Neural progenitor cell (in vitro differentiated cells): ENCODE results near the gene ARHGAP42. TPM values are rescaled to one million over a fixed set of nuclear protein-coding genes. Genes with fewer than 3 reads are reported as not detected.

Experiments used
- DNase-seq: peaks from one replicate; pipeline ENCODE4 v3.0.0-alpha.2; 2016; ENCODE audit warnings: low spot score
- H2AFZ ChIP-seq: fragments of 200-600 bp; sonication (generic); replicated peaks from 2 replicates; pipeline ENCODE4 v1.6.1; 2016; ENCODE audit warnings: antibody characterized with exemption
- H3F3A ChIP-seq: fragments of 200-600 bp; sonication (generic); 2 replicates; pipeline ENCODE4 v1.6.1; 2016; ENCODE audit warnings: antibody characterized with exemption, low read depth
- H3K27ac ChIP-seq: fragments of 200-600 bp; sonication (generic); 2 replicates; pipeline ENCODE4 v1.5.1; 2016; ENCODE audit warnings: mild to moderate bottlenecking
- H3K27me3 ChIP-seq: fragments of 200-600 bp; sonication (generic); 2 replicates; pipeline ENCODE4 v1.6.1; 2016; ENCODE audit warnings: mild to moderate bottlenecking, moderate library complexity
- H3K36me3 ChIP-seq: fragments of 200-600 bp; sonication (generic); 2 replicates; pipeline ENCODE4 v1.5.1; 2016
- H3K4me1 ChIP-seq: fragments of 200-600 bp; sonication (generic); 2 replicates; pipeline ENCODE4 v1.6.1; 2016; ENCODE audit warnings: mixed run types
- H3K4me2 ChIP-seq: fragments of 200-600 bp; sonication (generic); 2 replicates; pipeline ENCODE4 v1.6.1; 2016
- H3K4me3 ChIP-seq: fragments of 200-600 bp; sonication (generic); 2 replicates; pipeline ENCODE4 v1.5.1; 2016
- H3K79me2 ChIP-seq: fragments of 200-600 bp; sonication (generic); 2 replicates; pipeline ENCODE4 v1.6.1; 2016; ENCODE audit warnings: low read depth
- H3K9ac ChIP-seq: fragments of 200-600 bp; sonication (generic); 2 replicates; pipeline ENCODE4 v1.6.1; 2016
- H3K9me3 ChIP-seq: fragments of 200-600 bp; sonication (generic); 2 replicates; pipeline ENCODE4 v1.5.1; 2016; ENCODE audit warnings: low read depth
- H4K20me1 ChIP-seq: fragments of 200-600 bp; sonication (generic); 2 replicates; pipeline ENCODE4 v1.6.1; 2016; ENCODE audit warnings: low read depth
- H3K27ac Mint-ChIP-seq: 3 replicates; pipeline ENCODE4 v1.8.0; 2021; ENCODE audit warnings: mixed read lengths
- H3K27me3 Mint-ChIP-seq: 2 replicates; pipeline ENCODE4 v1.8.0; 2022; ENCODE audit warnings: low read depth, mild to moderate bottlenecking, inconsistent platforms, moderate library complexity, mixed read lengths; ENCODE audit not compliant: insufficient read depth
- H3K36me3 Mint-ChIP-seq: 3 replicates; pipeline ENCODE4 v1.8.0; 2021; ENCODE audit warnings: mixed read lengths
- H3K4me1 Mint-ChIP-seq: 3 replicates; pipeline ENCODE4 v1.8.0; 2021; ENCODE audit warnings: mixed read lengths
- H3K4me3 Mint-ChIP-seq: 3 replicates; pipeline ENCODE4 v1.8.0; 2021; ENCODE audit warnings: mild to moderate bottlenecking, moderate library complexity, mixed read lengths
- H3K9me3 Mint-ChIP-seq: 3 replicates; pipeline ENCODE4 v1.8.0; 2020; ENCODE audit warnings: mixed read lengths
- EZH2 ChIP-seq: fragments of 200-600 bp; sonication (generic); IDR thresholded peaks from 2 replicates; pipeline ENCODE4 v1.6.1; 2017; ENCODE audit warnings: antibody characterized with exemption, mild to moderate bottlenecking, moderate library complexity
- EZH2phosphoT487 ChIP-seq: fragments of 200-600 bp; sonication (generic); IDR thresholded peaks from 2 replicates; pipeline ENCODE4 v1.6.1; 2017; ENCODE audit warnings: antibody characterized with exemption
- total RNA-seq: library from RNA; depleted of rRNA; stranded (reverse); fragments of >200 nt; gene quantifications from 2 replicates; pipeline ENCODE4 v1.2.3, GENCODE V29; 2015; ENCODE audit warnings: low replicate concordance
- TF ChIP-seq, protein P1 (sequence below): fragments of 200-600 bp; sonication (generic); IDR thresholded peaks from 2 replicates; pipeline ENCODE4 v1.5.1; 2017; ENCODE audit warnings: antibody characterized with exemption, mild to moderate bottlenecking

ARHGAP42 gene
- total RNA-seq, 1 donor from 2014 or later: 31.0 TPM

GRCh38 chr11:100712583-100712982, 25.5 kb downstream of the ARHGAP42 start:
- Mint-ChIP-seq H3K27ac (no peak overlapping the region), H3K4me3 (no peak overlapping the region), H3K27me3 (no peaks in the 10 kb centered on the region), H3K4me1 (peaks cover 2% of the 10 kb centered on the region), H3K36me3 (no peaks in the 10 kb centered on the region), H3K9me3 (no peaks in the 10 kb centered on the region)
- no peaks in the 10 kb centered on the region for H3F3A ChIP-seq
- H3K79me2 ChIP-seq: peaks cover 9% of the 10 kb centered on the region
- H3K9me3 ChIP-seq: no peaks in the 10 kb centered on the region
- H3K27me3 ChIP-seq: no peaks in the 10 kb centered on the region
- TF ChIP-seq EZH2 (no peak), EZH2phosphoT487 (no peak)
- TF ChIP-seq, protein P1, sequence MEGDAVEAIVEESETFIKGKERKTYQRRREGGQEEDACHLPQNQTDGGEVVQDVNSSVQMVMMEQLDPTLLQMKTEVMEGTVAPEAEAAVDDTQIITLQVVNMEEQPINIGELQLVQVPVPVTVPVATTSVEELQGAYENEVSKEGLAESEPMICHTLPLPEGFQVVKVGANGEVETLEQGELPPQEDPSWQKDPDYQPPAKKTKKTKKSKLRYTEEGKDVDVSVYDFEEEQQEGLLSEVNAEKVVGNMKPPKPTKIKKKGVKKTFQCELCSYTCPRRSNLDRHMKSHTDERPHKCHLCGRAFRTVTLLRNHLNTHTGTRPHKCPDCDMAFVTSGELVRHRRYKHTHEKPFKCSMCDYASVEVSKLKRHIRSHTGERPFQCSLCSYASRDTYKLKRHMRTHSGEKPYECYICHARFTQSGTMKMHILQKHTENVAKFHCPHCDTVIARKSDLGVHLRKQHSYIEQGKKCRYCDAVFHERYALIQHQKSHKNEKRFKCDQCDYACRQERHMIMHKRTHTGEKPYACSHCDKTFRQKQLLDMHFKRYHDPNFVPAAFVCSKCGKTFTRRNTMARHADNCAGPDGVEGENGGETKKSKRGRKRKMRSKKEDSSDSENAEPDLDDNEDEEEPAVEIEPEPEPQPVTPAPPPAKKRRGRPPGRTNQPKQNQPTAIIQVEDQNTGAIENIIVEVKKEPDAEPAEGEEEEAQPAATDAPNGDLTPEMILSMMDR: no peak
- H4K20me1 ChIP-seq: no peaks in the 10 kb centered on the region
- H2AFZ ChIP-seq: no peak overlapping the region
- no peak overlapping the region for H3K4me2 ChIP-seq
- H3K36me3 ChIP-seq: no peaks in the 10 kb centered on the region
- DNase-seq: no peak
- H3K4me1 ChIP-seq: no peaks in the 10 kb centered on the region
- no peak overlapping the region for H3K9ac ChIP-seq
- H3K27ac ChIP-seq: no peak overlapping the region
- no peak overlapping the region for H3K4me3 ChIP-seq

GRCh38 chr11:100715165-100715761, 28.2 kb downstream of the ARHGAP42 start:
- H3K9me3 Mint-ChIP-seq: no peaks in the 10 kb centered on the region
- no peak overlapping the region for H3K9ac ChIP-seq
- H3F3A ChIP-seq: peaks cover 10% of the 10 kb centered on the region
- no peak overlapping the region for H3K27ac ChIP-seq
- no peaks in the 10 kb centered on the region for H3K36me3 Mint-ChIP-seq
- H3K9me3 ChIP-seq: no peaks in the 10 kb centered on the region
- no peaks in the 10 kb centered on the region for H4K20me1 ChIP-seq
- no peak overlapping the region for H3K27ac Mint-ChIP-seq
- TF ChIP-seq EZH2 (no peak), EZH2phosphoT487 (no peak)
- TF ChIP-seq, protein P1: no peak
- H3K27me3 ChIP-seq: no peaks in the 10 kb centered on the region
- H2AFZ ChIP-seq: no peak overlapping the region
- H3K4me2 ChIP-seq: no peak overlapping the region
- H3K4me1 Mint-ChIP-seq: peaks cover 16% of the 10 kb centered on the region
- H3K4me1 ChIP-seq: peaks cover 17% of the 10 kb centered on the region
- no peaks in the 10 kb centered on the region for H3K36me3 ChIP-seq
- no peaks in the 10 kb centered on the region for H3K27me3 Mint-ChIP-seq
- DNase-seq: no peak
- peaks cover 12% of the 10 kb centered on the region for H3K79me2 ChIP-seq
- no peak overlapping the region for H3K4me3 Mint-ChIP-seq
- H3K4me3 ChIP-seq: no peak overlapping the region

- Histone ChIP-seq H3K4me2 (no peak overlapping the region), H3K4me3 (no peak overlapping the region), H3K27me3 (no peaks in the 10 kb centered on the region), H3K36me3 (no peaks in the 10 kb centered on the region), H4K20me1 (no peaks in the 10 kb centered on the region), H3K27ac (no peak overlapping the region), H3K79me2 (peaks cover 12% of the 10 kb centered on the region), H3F3A (peaks cover 10% of the 10 kb centered on the region), H3K9me3 (no peaks in the 10 kb centered on the region), H3K4me1 (peaks cover 18% of the 10 kb centered on the region), H2AFZ (no peak overlapping the region), H3K9ac (no peak overlapping the region)
- Mint-ChIP-seq H3K27me3 (no peaks in the 10 kb centered on the region), H3K4me1 (peaks cover 16% of the 10 kb centered on the region), H3K36me3 (no peaks in the 10 kb centered on the region), H3K9me3 (no peaks in the 10 kb centered on the region), H3K4me3 (no peak overlapping the region), H3K27ac (no peak overlapping the region)
- TF ChIP-seq, protein P1: no peak
- TF ChIP-seq EZH2 (no peak), EZH2phosphoT487 (no peak)
- DNase-seq: no peak
These were observed 29.8 kb downstream of the ARHGAP42 start for GRCh38 chr11:100716838-100717237.
